ENCODE data around the gene MRTFA.
A peak's percentile ranks its signal among the peaks of the same experiment; 100 is the strongest.
"Not testable (repeated sequence)": the region's sequence is repeated elsewhere in the genome, so short reads cannot be mapped to it uniquely, and the experiment has no call there.

MRTFA gene

GRCh38 chr22:40594346-40594745 lies 42.2 kb downstream of the MRTFA start:
- no peak for DNase-seq

DNA sequence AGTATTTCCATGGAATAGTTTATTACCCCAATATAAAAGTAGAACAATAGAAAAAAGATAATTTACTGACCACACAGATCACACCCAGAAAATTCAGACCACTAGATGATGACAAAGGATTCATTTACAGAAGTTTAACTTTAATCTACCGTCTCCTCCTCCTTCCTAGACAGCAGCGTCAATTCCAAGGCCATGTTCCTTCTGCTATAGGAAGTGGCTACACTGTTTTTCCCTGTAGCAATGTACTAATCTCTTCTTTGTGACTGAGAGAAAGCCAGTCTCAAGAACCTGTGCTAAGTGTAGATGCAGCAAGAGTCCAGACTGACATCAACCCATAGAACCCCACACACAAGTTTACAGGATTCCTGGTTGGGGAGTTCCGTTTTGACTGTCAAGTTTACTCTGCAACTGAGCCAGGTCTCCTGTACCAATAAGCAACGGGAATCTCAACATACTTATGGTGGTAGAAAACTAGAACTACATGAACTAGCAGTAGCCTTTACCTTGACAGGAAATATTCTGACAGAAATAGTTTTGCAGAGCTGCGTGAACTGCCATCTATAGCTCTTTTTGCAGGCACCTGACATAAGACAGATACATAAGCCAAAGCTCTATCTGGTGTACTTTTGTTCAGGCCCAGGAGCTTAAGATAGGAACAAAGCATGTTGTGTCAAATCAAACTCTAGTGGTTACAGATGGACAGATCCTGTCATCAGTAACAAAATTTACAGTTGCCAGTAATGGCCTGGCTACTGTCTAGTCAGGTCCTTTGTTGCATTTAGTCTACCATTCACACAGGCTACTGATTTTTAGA lies 42.9 kb downstream of the MRTFA start:
- DNase-seq: no peak

- no peak for DNase-seq
Measured at GRCh38 chr22:40592352-40593113, 44.0 kb downstream of the MRTFA start.

GRCh38 chr22:40588726-40589125 lies 47.8 kb downstream of the MRTFA start:
- DNase-seq: no peak

DNA sequence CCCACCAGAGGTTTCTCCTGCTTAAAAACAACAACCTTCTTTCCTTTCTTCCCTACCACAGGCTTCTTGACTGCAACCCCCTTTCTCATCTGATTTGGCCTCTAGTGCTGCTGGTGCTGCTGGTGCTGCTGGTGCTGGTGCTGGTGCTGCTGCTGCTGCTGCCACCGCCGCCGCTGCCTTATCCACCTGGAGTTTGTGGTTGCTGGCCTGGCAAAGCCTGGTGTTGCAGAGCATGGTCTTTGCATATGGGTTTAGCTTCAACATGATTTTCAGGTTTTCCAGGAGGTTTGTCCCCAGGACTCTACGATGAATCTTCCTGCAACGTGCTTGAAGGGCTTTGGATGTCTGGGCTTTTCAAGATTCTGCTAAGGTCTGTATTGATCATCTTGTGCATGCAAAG lies 49.7 kb downstream of the MRTFA start:
- no peak for DNase-seq

DNA sequence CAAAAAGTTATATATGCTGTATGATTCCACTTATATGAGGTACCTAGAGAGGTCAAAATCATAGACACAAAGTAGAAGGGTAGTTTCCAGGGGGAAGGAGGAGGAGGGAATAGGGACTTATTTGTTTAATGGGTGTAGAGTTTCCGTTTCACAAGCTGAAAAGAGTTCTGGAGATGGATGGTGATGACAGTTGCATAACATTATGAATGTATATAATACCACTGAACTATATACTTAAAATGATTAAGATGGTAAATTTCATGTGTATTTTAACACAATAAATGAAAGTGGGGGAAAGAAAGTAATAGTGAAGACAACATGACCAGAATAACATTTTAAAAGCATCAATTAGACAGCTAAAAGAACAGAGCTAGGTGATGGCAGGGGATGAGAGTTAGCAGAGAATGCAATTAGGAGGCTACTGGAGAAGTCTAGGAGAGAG lies 51.2 kb downstream of the MRTFA start:
- DNase-seq: no peak

GRCh38 chr22:40584766-40585165 lies 51.8 kb downstream of the MRTFA start:
- not testable (repeated sequence) for DNase-seq

- no peak for DNase-seq
Measured at GRCh38 chr22:40583053-40583741, 53.3 kb downstream of the MRTFA start.

DNA sequence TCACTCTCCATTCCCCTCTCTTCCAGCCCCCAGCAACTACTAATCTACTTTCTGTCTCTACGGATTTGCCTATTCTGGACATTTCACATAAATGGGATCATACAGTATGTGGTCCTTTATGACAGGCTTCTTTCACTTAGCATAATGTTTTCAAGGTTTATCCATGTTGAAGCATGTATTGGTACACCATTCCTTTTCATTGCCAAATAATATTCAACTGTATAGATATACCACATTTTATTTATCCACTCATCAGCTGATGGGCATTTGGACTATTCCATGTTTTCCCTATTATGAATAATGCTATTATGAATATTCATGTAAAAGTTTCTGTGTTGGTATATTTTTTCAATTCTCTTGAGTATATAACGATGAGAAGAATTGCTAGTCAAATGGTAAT lies 54.5 kb downstream of the MRTFA start:
- no peak for DNase-seq

GRCh38 chr22:40580631-40581030 lies 55.9 kb downstream of the MRTFA start:
- no peak for DNase-seq

DNA sequence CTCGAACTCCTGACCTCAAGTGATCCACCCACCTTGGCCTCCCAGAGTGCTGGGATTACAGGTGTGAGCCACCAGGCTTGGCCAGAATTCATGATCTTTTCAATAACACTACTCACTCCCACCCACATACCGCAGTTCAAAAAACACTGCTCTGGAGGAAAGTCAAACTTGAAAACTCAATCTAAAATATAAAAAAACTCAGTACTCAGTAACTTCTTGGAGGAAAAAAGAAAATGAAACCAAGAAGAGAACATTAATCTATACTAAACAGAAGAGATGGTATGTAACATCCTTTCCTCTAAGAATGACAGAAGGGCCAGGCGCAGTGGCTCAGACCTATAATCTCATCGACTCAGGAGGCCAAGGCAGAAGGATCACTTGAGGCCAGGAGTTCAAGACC lies 58.3 kb downstream of the MRTFA start:
- no peak for DNase-seq

GRCh38 chr22:40572976-40573375 lies 63.5 kb downstream of the MRTFA start:
- DNase-seq: no peak

GRCh38 chr22:40571887-40572286 lies 64.6 kb downstream of the MRTFA start:
- no peak for DNase-seq

GRCh38 chr22:40567626-40568328 lies 68.7 kb downstream of the MRTFA start:
- no peak for DNase-seq

GRCh38 chr22:40567106-40567505 lies 69.4 kb downstream of the MRTFA start:
- DNase-seq: no peak

- DNase-seq: no peak
Measured at GRCh38 chr22:40560994-40561515, 75.5 kb downstream of the MRTFA start.

DNA sequence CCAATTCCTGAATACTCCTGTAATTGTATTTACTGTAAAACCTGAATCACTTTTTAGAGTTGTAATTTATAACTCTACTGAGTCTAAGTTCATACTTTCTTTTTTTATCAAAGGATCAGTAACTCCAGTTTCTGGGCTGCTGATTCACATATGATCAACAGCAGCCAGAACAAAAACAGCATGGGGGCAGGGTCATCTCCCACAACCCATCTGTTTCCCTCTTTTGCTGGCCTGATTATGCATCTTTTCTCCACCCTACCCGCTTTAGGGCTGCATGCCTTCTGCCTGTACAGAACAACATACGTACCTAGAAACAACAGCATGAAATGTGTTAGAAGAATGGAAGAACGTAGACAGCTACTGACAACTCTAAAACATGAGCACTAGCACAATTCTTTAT lies 76.0 kb downstream of the MRTFA start:
- peak in 1 of 2 experiments; percentile 34 for DNase-seq

GRCh38 chr22:40557972-40558371 lies 78.5 kb downstream of the MRTFA start:
- DNase-seq: no peak

DNA sequence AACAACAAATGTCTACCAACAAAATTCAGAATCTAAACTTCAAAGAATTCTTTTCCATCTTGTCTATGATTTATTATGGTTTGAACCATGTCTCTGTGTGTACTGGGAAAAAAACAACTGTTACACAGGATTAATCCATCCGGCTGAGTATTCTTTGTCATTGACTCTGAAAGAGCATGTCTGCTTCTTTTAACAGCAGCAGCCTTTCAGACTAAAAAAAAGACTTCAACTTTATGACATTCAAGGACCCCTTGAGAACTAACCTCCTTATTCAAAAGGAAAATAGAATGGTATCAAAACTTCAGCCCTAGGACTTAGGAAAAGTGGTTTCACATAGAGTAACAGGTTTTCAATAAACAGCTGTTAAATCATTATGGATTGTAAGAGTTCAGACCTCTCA lies 79.9 kb downstream of the MRTFA start:
- no peak for DNase-seq

DNA sequence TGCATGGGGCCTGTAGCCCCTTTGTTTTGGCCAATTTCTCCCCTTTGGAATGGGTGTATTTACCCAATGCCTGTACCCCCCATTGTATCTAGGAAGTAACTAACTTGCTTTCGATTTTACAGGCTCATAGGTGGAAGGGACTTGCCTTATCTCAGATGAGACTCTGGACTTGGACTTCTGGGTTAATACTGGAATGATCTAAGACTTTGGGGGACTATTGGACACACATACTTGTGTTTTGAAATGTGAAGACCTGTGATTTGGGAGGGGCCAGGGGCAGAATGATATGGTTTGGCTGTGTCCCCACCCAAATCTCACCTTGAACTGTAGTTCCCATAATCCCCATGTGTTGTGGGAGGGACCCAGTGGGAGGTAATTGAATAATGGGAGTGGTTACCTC lies 82.5 kb downstream of the MRTFA start:
- DNase-seq: not testable (repeated sequence)

GRCh38 chr22:40553014-40553554 lies 83.4 kb downstream of the MRTFA start:
- no peak for DNase-seq

DNA sequence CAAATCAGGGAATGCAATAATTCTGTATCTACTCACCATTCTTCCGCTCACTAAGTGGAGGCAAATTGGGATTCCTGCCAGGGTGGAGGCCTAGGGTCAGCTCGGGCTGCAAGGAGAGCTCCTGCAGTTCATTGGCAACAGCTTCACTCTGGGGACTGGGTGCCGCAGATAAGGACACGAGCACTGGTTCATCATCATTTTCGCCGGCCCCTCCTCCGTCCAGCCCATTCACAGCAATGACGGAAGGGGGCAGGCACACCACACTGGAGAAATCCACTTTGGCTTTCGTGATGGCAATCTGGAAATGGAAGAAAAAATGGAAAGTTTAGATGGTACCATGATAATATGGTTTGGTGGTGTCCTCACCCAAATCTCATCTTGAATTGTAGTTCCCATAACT lies 84.4 kb downstream of the MRTFA start:
- DNase-seq: no peak
